HG03175 (cell line): Measurements from ENCODE around the gene KLHL3.
"Not testable (repeated sequence)": the region's sequence is repeated elsewhere in the genome, so short reads cannot be mapped to it uniquely, and the experiment has no call there.

Experiments
- ATAC-seq: cut with Tn5 transposase; IDR thresholded peaks from one replicate; pipeline ENCODE4 v1.9.1; 2021; ENCODE audit warnings: mild to moderate bottlenecking, moderate library complexity; ENCODE audit not compliant: unreplicated experiment

KLHL3 gene

DNA sequence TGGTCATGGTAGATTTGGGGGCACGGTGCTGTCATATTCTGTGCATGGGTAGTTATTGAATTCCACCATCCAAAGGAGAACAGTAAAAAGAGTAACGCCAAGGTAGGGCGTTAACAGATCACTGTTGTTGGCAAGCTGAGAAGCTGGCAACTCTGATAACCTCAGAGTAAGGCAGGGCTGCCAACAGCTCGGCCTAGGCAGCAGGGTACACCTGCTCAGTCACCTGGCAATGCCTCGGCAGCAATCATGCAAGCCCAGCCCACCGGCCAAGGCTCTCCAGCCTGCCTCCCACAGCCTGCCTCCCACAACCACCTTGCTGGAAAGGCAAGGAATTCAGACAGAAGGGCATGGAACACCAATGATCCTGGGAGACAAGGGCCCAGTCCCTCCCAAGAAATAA lies 63.9 kb downstream of the KLHL3 start:
- no peak for ATAC-seq

DNA sequence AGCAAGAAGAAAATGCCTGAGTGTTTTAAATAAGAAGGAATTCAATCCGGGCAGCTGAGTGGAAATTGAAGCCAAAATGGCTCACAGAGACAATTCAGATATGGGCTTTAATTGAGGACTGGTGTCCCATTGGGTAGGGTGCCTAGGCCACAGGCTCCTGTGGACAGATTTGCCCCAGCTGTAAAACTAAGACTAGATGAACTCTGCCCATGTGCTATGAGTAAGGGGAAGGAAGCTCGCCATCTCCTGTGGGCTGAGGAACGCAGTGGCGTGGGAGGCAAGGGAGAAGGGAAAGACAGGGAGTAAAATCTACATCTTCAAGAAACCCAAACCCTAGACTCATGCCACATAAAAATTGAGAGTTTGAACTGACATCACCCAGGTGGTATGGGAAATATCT lies 66.1 kb downstream of the KLHL3 start:
- no peak for ATAC-seq

DNA sequence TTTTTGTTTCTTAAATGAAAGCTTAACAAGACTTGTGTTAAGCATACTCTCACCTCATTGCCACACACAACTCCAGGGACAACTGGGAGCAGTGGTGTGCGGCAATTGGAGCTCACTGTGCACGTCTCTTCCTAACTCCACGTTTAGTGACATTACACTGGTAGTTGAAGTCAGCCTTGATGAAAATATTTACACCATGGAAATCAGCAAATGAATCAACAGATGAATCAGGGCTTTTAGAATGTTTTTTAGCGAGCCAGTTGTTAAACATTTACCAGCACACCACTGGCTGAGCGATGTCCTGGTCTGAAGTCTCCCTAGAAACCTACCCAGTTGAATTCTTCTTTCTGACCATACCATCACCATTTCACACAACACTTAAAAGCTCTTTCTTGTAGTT lies 67.3 kb downstream of the KLHL3 start:
- ATAC-seq, result no peak

DNA sequence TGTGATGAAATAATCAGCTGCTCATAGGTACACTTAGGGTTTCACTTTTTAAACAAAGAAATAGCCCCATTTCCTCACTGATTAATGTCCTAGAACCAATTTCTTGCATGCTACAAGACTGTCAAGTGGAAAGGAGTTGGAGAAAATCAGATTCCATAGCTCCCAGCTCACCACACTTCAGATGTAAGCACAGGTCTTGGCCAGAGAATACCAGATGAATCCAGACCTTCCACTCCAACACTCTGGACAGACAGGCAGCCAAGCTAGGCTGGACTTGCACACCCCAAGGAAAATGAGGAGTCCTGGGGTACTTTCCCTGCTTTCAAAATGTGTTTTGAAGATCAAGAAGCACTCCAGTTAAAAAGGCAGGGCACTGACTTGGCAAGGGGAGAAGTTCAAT lies 68.5 kb downstream of the KLHL3 start:
- ATAC-seq, result no peak

DNA sequence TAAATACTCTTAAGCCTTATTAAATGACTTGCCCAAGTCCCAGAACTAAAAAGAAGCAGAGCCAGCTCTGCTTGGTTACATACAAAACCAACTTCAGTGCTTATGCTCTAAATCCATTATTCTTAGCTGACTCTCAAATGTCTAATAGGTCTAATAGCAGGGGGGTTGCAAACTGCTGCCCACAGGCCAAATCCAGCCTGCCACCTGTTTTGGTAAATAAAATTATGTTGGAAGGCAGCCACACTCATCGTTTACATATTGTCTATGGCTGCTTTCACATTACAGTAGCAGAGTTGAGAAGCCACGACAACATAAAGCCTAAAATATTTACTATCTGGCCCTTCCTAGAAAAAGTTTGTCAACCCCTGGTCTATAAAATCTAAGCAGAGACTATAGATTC lies 69.0 kb downstream of the KLHL3 start:
- ATAC-seq, result no peak

DNA sequence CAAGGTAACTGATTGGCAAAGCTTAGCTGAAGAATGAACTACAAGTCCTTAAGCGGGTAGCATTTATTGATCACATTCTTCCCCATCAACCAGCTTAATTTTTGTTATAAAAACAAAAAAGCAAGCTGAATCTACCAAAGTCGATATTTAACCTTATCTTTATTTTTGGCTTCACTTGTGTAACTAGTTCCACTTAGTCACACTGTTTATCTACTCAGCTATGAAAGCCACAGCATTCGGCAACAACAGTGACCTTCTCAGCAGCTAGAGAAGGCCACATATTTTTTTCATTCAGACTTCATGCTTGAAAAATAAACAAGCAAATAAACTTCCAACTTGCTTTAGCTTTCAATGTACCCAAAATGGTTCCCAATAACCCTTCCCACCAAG lies 69.4 kb downstream of the KLHL3 start:
- peak; percentile 35 for ATAC-seq

DNA sequence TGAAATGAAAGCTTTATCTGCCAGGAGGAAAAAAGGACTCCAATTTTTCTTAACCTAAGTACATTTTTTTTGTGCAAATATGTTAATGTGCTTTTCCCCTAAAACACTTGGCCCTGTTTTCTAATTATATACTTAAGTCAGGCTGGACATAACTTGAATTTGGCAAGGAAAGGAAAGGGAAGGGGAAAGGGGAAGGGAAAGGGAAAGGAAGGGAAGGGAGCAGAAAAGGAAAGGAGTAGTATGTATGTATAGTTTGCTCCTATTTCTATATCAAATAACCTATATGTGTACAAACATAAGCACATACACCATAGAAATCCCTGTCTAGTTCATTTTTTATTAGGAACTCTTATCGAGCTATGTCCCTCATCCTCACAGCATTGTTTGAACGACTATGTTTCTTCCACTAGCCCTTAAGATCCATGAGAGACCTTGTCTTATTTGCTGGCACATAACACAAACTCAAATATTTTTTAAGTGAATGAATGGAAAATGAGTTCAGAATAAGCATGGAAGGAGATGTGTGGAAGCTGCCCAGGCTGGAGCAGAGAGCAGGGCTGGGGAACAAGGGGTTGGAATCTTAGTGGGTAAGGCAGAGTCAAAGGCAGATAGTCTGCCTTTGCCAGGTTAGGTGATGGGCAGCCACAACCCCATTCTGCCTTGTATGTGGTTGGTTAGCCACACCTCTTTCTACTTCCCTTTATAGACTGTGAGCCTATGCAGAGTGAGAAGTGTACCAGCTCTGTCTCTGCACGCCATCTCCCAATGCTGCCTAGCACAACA lies 70.0 kb downstream of the KLHL3 start:
- ATAC-seq, result peak; percentile 100

DNA sequence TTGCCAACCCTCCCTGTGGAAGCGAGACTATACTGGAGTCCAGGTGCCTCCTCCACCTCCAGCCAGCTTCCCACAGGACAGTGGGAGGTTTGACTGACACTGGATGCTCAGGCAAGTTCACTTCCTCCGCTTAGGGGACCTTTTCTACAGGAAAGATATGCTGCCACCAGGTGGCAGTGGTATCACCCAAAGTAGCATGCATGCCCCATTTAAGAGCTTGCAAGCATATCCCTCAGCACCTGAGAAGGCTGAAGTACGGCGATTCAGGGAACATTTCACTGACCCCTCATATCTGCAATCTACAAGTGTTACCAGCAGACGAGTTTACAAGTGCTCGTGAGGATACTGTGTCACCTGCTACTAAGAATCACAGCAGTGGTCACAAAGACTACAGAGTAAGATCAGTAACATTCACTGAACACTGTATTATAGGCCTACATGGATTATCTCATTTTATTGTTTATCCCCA lies 75.5 kb downstream of the KLHL3 start:
- peak; percentile 86 for ATAC-seq

DNA sequence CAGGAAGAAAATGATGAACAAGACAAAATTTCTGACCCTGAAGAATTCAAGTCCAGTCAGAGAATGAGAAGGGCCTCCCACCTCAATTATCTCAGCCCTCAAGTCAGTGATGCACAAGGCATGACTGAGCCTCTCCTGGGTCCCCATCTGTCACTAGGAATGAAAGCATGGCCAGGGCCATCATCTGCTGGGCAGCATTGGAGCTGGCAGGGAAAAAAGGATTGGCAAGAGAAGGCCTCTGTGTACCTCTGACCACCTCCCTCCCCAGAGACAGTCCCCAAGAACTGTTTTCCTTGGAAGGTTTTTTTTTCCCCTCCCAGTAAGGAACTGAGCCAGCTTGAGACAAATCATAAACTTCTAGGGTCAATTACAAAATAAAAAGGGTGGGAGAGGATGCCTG lies 76.7 kb downstream of the KLHL3 start:
- ATAC-seq, result no peak

DNA sequence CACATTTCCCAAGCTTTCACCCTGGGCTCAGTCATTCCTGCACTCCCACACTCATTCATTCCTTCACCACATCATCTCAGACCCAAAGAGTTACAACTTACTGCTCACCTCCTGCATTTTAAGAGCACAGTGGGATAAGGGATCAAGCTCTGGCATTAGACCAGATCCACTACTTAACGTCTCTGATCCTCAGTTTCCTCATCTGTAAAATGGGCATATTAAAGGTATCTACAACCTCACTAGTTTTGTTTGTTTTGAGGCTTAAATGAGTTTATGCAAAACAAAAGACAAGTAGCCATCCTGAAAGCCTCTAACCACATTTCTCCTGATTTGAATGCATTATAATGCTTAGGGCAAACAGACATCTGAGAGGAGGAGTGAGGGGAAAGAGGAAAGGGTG lies 77.6 kb downstream of the KLHL3 start:
- ATAC-seq, result no peak

DNA sequence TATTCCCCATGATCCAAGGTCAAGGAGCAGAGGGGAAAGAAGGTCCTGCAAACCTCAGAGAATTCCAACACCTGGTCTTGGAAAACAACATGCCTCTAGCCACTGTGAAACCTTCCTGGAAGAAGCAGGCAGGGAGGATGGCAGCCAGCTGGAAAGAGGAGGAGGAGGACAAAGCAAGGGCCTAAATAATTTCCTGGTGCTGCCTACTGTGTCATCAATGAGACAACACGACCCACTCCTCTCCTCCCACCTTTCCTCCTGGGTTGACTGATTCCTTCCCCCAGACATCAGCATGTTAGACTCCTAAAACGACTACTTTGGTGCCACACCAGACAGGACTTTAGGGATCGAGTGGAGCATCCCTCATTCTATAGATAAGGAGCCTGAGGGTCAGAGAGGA lies 78.8 kb downstream of the KLHL3 start:
- ATAC-seq, result no peak

DNA sequence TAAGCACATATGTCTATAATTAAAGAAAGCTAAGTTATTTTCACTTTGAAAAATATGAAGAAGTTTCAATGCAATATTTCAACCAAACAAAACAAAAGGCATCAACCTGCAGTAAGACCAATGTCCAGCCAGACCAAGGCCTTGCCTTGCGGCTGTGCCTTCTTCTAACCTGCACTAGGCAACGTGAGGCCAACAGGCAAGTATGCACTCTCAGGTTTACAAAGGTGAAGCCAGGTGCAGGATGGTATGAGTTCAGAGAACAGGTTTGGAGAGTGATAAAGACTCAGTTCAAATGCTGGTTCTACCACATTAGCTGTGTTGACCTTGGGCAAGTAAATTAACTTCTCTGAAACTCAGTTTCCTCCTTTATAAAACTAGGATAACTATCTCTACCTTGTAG lies 79.3 kb downstream of the KLHL3 start:
- ATAC-seq, result no peak

DNA sequence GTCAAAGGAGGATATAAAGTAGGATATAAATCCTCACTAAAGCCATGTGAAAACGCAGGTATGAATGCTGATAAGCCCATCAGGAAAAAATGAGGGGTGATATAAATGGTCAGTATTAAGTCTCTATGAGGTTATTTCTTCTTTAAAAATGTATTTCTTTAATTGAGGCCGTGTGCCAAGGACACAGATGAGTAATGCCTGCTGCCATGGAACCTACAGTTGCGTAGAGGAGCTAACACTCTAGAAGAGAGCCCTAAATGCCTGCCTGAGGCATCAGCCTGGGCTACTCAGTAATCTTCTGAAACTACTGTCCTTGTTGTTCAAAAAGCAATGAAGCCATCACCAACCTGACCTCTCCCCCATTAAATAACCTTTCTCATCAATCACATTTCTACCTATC lies 84.9 kb downstream of the KLHL3 start:
- no peak for ATAC-seq

DNA sequence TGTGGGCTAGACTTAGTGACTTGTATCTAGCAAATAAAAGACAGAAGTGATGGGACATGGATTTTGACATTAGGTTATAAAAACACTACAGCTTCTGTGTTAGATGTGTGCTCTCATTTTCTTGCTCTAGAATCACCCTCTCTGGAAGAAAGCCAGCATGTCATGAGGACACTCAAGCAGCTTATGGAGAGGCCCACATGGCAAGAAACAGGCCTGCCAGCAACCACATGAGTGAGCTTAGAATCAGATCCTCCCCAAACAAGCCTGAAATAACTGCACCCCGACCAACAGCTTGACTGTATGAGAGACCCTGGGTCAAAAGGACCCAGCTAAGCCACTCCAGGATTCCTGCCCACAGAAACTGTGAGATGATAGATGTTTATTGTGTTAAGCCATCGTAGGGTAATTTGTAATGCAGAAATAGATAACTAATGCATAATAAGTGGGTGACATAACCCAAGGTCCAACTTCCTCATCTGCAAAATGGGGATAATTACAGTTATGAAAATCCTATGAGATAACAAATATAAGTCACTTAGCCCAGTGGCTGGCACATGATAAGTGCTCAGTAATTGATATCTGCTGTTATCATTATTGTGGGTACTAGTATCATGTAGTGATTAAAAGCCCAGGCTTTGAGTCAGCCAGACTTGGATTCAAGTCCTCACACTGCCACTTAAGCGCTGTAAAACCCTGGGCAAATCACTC lies 86.5 kb downstream of the KLHL3 start:
- no peak for ATAC-seq

DNA sequence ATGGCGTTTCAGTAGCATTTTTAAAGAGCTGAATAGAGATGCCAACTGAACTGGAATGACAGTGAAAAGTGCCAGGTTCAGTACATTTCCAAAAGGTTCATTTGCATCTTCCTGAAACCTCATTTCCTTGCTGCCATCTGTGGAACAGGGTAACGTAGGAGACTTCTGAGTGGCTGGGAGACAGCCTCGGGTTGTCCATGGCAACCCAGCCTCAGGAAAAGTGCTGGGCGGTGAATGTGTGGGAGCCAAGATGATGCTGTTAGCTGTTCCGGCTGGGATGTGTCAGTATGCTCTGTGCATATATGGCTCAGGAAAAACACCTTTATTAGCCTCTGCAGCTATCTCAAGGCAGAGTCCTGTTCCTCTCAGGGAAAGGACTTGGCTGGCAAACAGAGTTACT lies 87.5 kb downstream of the KLHL3 start:
- ATAC-seq, result no peak

DNA sequence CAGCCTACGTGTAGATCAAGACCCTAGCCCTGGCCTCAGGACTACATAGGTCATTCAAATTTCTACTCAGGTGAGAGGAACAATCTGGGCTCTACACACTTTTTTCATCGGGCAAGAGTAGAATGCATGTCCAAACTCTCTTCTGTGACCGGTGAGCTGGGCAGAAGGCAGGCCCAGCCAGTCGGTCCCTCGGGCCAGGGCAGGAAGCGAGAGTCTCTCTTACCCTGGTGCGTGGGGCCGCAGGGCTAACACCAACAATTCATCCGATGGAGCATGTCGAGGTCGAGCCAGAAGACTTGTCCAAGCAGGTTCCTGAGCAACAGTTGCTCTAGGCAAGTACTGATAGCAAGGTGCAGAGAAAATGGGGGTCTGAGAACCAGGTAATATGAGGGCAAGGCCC lies 88.5 kb downstream of the KLHL3 start:
- ATAC-seq, result no peak

DNA sequence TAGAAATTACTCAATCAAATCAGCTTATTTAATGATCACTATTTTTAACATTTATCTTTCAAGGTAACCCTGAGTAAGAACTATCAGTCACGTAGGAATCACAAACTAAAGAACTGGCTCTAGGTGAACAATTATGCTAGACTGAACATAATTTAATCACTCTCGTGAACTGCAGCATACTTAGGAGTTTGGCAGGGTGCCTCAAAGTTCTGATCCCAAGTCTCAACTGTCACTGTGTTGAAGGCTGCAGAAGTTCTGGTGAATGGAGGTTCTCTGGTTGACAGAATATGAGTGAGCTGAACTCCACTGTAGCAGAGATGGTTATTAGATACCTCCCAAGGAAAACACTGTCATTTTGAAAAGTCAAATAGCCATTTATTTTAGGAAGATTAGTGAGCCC lies 89.1 kb downstream of the KLHL3 start:
- no peak for ATAC-seq

DNA sequence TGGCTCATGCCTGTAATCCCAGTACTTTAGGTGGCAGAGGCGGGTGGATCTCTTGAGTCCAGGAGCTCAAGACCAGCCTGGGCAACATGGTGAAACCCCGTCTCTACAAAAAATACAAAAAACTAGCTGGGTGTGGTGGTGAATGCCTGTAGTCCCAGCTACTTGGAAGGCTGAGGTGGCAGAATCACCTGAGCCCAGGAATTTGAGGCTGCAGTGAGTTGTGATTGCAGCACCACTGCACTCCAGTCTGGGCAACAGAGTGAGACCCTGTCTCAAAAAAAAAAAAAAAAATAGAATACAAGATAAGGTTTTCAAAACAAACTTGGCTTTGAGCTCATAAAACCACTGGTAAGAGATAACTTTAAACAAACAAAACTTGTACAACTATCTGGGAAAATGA lies 92.8 kb downstream of the KLHL3 start:
- ATAC-seq, result not testable (repeated sequence)

DNA sequence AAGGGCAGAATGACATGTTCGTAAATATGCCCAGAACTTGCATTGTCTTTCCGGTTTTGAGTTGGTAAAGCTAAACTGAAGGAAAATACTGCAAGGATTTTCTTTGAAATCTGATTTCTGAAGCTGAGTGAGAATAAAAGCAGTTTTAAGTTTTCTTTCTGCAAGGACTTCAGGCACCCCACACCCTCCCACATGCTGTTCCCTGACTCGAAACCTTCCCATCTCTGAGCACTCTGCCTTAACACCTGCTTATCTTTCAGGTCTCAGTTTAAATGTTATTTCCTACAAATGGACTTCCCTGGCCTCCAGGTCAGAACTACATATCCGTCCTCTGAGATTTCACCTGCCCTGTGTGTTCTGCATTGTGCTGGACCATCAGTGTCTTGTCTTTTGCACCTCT lies 93.8 kb downstream of the KLHL3 start:
- no peak for ATAC-seq

DNA sequence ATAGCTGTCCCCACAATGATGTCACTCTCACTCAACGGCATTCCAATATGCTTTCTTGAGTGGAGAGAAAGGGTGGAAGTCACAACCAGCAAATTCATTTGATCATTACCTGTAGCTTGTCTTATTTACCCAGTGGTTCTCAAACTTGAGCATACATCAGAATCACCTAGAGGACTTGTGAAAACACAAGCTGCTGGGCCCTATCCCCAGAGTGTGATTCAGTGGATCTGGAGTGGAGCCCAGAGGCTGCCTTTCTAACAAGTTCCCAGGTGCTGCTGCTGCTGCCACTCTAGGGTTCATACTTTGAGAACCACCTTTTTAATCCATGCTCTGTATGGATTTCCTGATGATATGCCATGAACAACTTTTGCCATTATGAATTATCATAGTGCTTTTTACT lies 94.7 kb downstream of the KLHL3 start:
- ATAC-seq, result no peak

DNA sequence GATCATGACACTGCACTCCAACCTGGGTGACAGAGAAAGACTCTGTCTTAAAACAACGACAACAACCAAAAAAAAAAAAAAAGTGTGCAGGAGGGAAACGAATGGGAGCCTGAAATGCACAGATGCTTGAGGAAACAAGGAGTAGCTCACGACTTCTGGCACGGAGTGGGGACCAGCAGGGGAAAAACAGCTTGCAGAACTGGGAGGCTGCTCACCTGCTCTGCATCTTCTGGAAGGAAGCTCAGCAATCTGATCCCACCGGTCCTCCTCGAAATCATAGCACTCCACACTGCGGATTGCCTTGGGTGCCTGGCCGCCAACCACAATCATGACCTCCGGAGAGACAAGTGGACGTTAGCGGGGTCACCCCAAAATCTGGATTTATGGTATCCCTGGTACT lies 96.2 kb downstream of the KLHL3 start:
- no peak for ATAC-seq

DNA sequence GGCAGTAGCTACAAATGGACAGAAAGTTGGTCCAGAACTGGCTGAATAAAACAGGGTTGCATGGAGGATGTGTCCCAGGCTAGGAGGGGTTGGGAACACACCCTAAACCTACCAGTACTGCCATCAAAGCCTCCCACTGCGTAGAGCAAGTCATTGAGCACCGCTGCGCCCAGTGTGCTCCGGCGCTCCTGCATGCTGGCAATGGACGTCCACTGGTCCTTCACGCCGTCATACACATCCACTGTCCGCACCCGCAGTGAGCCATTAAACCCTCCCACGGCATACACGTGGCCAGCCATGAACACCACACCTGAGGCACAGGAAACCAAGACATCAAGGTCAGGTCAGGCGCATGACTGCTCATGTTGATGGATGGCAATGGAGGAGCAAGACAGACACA lies 97.0 kb downstream of the KLHL3 start:
- ATAC-seq, result no peak
